ENCODE data around the gene CHCHD1. TPM values are rescaled to one million over a fixed set of nuclear protein-coding genes. Genes with fewer than 3 reads are reported as not detected.

Gene CHCHD1
- total RNA-seq, 1 experiment from 2014 or later: 36.6 TPM

DNA sequence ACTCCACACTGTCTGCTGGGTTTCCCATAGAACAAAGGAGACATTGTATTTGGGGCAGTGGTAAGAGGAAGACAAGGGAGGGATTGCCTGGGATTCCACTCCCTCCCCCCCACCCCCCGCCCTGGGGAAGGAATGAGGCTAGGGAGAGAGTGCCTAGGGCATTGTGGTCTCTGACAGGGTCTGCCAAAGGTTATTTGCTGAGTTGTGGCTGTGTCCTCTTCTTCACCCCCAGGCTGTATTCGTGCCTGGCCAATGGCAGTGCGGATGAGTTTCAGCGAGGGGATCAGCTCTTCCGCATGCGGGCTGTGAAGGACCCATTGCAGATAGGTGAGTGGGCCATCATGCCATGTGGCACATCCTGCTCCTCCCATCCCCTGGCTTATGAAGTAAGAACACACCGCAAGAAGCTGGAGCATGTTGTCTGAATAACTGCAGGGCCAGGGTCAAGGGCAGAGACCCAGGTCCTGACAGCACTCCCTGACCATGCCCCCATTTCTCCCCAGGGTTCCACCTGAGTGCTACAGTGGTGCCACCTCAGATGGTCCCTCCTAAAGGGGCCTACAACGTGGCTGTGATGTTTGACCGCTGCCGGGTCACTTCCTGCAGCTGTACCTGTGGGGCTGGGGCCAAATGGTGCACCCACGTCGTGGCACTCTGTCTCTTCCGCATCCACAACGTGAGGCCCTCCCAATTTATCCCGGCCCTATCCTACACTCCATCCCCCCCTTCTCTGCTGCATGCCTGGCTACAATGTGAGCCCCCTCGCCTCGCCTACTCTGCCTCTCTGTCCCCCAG, 7.2 kb downstream of the CHCHD1 start (continued):
- TF ChIP-seq, protein P1, sequence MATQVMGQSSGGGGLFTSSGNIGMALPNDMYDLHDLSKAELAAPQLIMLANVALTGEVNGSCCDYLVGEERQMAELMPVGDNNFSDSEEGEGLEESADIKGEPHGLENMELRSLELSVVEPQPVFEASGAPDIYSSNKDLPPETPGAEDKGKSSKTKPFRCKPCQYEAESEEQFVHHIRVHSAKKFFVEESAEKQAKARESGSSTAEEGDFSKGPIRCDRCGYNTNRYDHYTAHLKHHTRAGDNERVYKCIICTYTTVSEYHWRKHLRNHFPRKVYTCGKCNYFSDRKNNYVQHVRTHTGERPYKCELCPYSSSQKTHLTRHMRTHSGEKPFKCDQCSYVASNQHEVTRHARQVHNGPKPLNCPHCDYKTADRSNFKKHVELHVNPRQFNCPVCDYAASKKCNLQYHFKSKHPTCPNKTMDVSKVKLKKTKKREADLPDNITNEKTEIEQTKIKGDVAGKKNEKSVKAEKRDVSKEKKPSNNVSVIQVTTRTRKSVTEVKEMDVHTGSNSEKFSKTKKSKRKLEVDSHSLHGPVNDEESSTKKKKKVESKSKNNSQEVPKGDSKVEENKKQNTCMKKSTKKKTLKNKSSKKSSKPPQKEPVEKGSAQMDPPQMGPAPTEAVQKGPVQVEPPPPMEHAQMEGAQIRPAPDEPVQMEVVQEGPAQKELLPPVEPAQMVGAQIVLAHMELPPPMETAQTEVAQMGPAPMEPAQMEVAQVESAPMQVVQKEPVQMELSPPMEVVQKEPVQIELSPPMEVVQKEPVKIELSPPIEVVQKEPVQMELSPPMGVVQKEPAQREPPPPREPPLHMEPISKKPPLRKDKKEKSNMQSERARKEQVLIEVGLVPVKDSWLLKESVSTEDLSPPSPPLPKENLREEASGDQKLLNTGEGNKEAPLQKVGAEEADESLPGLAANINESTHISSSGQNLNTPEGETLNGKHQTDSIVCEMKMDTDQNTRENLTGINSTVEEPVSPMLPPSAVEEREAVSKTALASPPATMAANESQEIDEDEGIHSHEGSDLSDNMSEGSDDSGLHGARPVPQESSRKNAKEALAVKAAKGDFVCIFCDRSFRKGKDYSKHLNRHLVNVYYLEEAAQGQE (IDR thresholded peaks at IDR 0.05; ENCODE audit: low read depth): no peak
- TF ChIP-seq SP1 (IDR thresholded peaks at IDR 0.05; ENCODE audit: low read depth) (no peak), POLR2AphosphoS5 (IDR thresholded peaks at IDR 0.05; ENCODE audit: low read depth, low read length) (no peak), ELF1 (IDR thresholded peaks at IDR 0.05; ENCODE audit: borderline replicate concordance, low read depth) (no peak), POLR2A (IDR thresholded peaks at IDR 0.05; ENCODE audit: borderline replicate concordance, extremely low read depth, insufficient read depth, insufficient read length) (no peak), ZFX (IDR thresholded peaks at IDR 0.05) (no peak)

DNA sequence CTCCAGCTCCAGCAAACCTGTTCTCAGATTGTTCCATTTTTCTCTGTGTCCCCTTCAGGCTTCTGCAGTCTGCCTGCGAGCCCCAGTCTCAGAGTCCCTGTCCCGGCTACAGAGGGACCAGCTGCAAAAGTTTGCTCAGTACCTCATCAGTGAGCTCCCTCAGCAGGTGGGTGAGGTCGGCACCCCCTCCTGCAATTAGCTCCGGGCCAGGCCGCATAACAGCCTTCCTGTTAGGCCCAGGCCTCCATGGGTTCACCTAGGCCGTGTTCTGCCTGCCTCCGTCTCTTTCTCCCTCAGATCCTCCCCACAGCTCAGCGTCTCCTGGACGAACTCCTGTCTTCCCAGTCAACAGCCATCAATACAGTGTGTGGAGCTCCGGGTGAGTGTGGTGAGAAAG, 7.8 kb downstream of the CHCHD1 start:
- no peak overlapping the region for H2AFZ ChIP-seq (ENCODE audit: low read depth, low read length, poor library complexity, severe bottlenecking)
- no peaks in the 10 kb centered on the region for H3K9me3 ChIP-seq (ENCODE audit: control insufficient read depth in 1 of 2, insufficient read depth in 1 of 2, low read depth in 1 of 2, low read length in 2 of 2)
- no peak overlapping the region for H3K9ac ChIP-seq (ENCODE audit: low read length)
- DNase-seq (ENCODE audit: low read depth, low spot score) (no peak), ATAC-seq (no peak)
- H3K79me2 ChIP-seq (ENCODE audit: insufficient read depth, low read length): peaks cover 17% of the 10 kb centered on the region
- TF ChIP-seq TCF7L2 (IDR thresholded peaks at IDR 0.05; ENCODE audit: borderline replicate concordance, extremely low read depth, insufficient read depth, insufficient read length) (no peak), SIN3A (IDR thresholded peaks at IDR 0.05; ENCODE audit: low read depth) (no peak), CBX3 (IDR thresholded peaks at IDR 0.05; ENCODE audit: low read depth) (no peak), EZH2 (IDR thresholded peaks at IDR 0.05) (no peak)
- peaks cover 3 to 10% of the 10 kb centered on the region in 2 experiments; a peak in 3 of 4 replicates for H3K4me1 ChIP-seq (ENCODE audit: control insufficient read depth in 1 of 2, insufficient read depth in 2 of 2, low read length in 2 of 2)
- BruUV-seq (replicated peaks): no TSS peak
- ChIA-PET RAD21 (ENCODE audit: low non-redundant PET in 1 of 2, low total read pairs in 2 of 2, uncharacterized antibody in 2 of 2, unreplicated experiment in 2 of 2) (no interaction called here), POLR2A (no interaction called here), CTCF (no interaction called here)
- H4K20me1 ChIP-seq (ENCODE audit: insufficient read depth): no peaks in the 10 kb centered on the region
- intact Hi-C loops (cut with micrococcal nuclease): no loop called here
- H3K27ac ChIP-seq (ENCODE audit: low read depth, low read length): no peak overlapping the region
- no peaks in the 10 kb centered on the region for H3K9me2 ChIP-seq (ENCODE audit: insufficient read depth)
- no peak overlapping the region for H3K4me3 ChIP-seq (replicated peaks in 1 of 2; ENCODE audit: low read depth in 1 of 2, low read length in 2 of 2)
- no peak overlapping the region for H3K4me2 ChIP-seq (ENCODE audit: low read length)
- H3K27me3 ChIP-seq (ENCODE audit: insufficient read depth, low read length): no peaks in the 10 kb centered on the region
- peaks cover 12 to 22% of the 10 kb centered on the region in 2 experiments; a peak in 3 of 4 replicates for H3K36me3 ChIP-seq (ENCODE audit: control insufficient read depth in 1 of 2, insufficient read depth in 2 of 2, low read length in 2 of 2)
